ENCODE results near the gene KCNC1.

GRCh38 chr11:17816232-17816931, 81.8 kb downstream of the KCNC1 start:
- TF ChIP-seq POLR2AphosphoS5 (IDR thresholded peaks at IDR 0.05; ENCODE audit: low read depth, low read length) = no peak
- TF ChIP-seq POLR2A (IDR thresholded peaks at IDR 0.05; ENCODE audit: low read depth, low read length) = no peak
- TF ChIP-seq PAX5 (IDR thresholded peaks at IDR 0.05; ENCODE audit: insufficient read depth, low read length, severe bottlenecking) = no peak
